Mesodermal cell (in vitro differentiated cells): Measurements from ENCODE around the gene PNPLA2.

Experiments
- H3K27ac ChIP-seq: 2 replicates; pipeline ENCODE4 v1.7.0; 2013; ENCODE audit warnings: mild to moderate bottlenecking, low read depth, low read length, moderate library complexity; ENCODE audit not compliant: severe bottlenecking
- H3K36me3 ChIP-seq: 2 replicates; pipeline ENCODE4 v1.7.1; 2013; ENCODE audit warnings: mild to moderate bottlenecking, low read length, moderate library complexity; ENCODE audit not compliant: control insufficient read depth, insufficient read depth
- H3K4me1 ChIP-seq: one replicate; pipeline ENCODE4 v1.7.1; 2013; ENCODE audit warnings: mild to moderate bottlenecking, low read length; ENCODE audit not compliant: insufficient read depth, control insufficient read depth, poor library complexity, severe bottlenecking
- H3K4me3 ChIP-seq: 2 replicates; pipeline ENCODE4 v1.7.0; 2013; ENCODE audit warnings: low read length, control low read depth, mild to moderate bottlenecking; ENCODE audit not compliant: insufficient read depth, poor library complexity, severe bottlenecking; ENCODE audit errors: extremely low read depth
- H3K9me3 ChIP-seq: 2 replicates; pipeline ENCODE4 v1.7.1; 2013; ENCODE audit warnings: mild to moderate bottlenecking, low read length, moderate library complexity; ENCODE audit not compliant: control insufficient read depth
- WGBS, 2 experiments: methylation state at CpG; one replicate each; pipeline ENCODE4 v1.1.5; 2013; ENCODE audit warnings: missing lambda C conversion rate in 2 of 2; ENCODE audit not compliant: insufficient coverage in 2 of 2; 5-methylcytosine and 5-hydroxymethylcytosine counted together

Gene PNPLA2

GRCh38 chr11:812390-812789 is 6.3 kb upstream of the PNPLA2 start:
- no peaks in the 10 kb centered on the region for H3K9me3 ChIP-seq
- no peak overlapping the region for H3K4me3 ChIP-seq
- peaks cover 6% of the 10 kb centered on the region for H3K4me1 ChIP-seq
- H3K27ac ChIP-seq = no peak overlapping the region
- WGBS, 2 experiments = 93 to 100% methylated on average over 2 to 3 of the region's 3 CpGs
- peaks cover 43% of the 10 kb centered on the region for H3K36me3 ChIP-seq

- Histone ChIP-seq H3K4me1 (peaks cover 6% of the 10 kb centered on the region), H3K4me3 (no peak overlapping the region), H3K36me3 (peaks cover 43% of the 10 kb centered on the region), H3K27ac (no peak overlapping the region), H3K9me3 (no peaks in the 10 kb centered on the region)
- WGBS, 2 experiments = 95 to 98% methylated on average over 4 to 6 of the region's 6 CpGs
These were observed 5.7 kb upstream of the PNPLA2 start for GRCh38 chr11:813072-813455.

GRCh38 chr11:813456-814096 is 5.1 kb upstream of the PNPLA2 start:
- no peaks in the 10 kb centered on the region for H3K9me3 ChIP-seq
- peaks cover 43% of the 10 kb centered on the region for H3K36me3 ChIP-seq
- no peak overlapping the region for H3K27ac ChIP-seq
- H3K4me3 ChIP-seq = no peak overlapping the region
- peaks cover 6% of the 10 kb centered on the region for H3K4me1 ChIP-seq
- 95 to 100% methylated on average over 4 to 7 of the region's 9 CpGs for WGBS, 2 experiments

- Histone ChIP-seq H3K27ac (no peak overlapping the region), H3K9me3 (no peaks in the 10 kb centered on the region), H3K4me3 (no peak overlapping the region), H3K4me1 (peaks cover 15% of the 10 kb centered on the region), H3K36me3 (peaks cover 40% of the 10 kb centered on the region)
- 92 to 93% methylated on average over 7 to 10 of the region's 11 CpGs for WGBS, 2 experiments
These were observed 2.9 kb upstream of the PNPLA2 start for GRCh38 chr11:815675-816432.

- H3K36me3 ChIP-seq = peaks cover 36% of the 10 kb centered on the region
- peaks cover 12% of the 10 kb centered on the region for H3K4me1 ChIP-seq
- no peak overlapping the region for H3K4me3 ChIP-seq
- no peaks in the 10 kb centered on the region for H3K9me3 ChIP-seq
- 69 to 71% methylated on average over 5 to 6 of the region's 11 CpGs for WGBS, 2 experiments
- H3K27ac ChIP-seq = no peak overlapping the region
These were observed 2.3 kb upstream of the PNPLA2 start for GRCh38 chr11:816433-816779.

- 3 to 5% methylated on average over 63 to 78 of the region's 96 CpGs for WGBS, 2 experiments
- Histone ChIP-seq H3K27ac (peak overlapping the region; percentile 36), H3K4me3 (peak overlapping the region; percentile 71), H3K9me3 (no peaks in the 10 kb centered on the region), H3K4me1 (peaks cover 11% of the 10 kb centered on the region), H3K36me3 (peaks cover 27% of the 10 kb centered on the region)
These were observed 616 bp downstream of the PNPLA2 start for GRCh38 chr11:819129-819931.

- H3K27ac ChIP-seq = peak overlapping the region; percentile 36
- peaks cover 31% of the 10 kb centered on the region for H3K36me3 ChIP-seq
- peaks cover 11% of the 10 kb centered on the region for H3K4me1 ChIP-seq
- 10 to 12% methylated on average over 42 to 44 of the region's 47 CpGs for WGBS, 2 experiments
- peak overlapping the region; percentile 71 for H3K4me3 ChIP-seq
- H3K9me3 ChIP-seq = no peaks in the 10 kb centered on the region
These were observed 1.4 kb downstream of the PNPLA2 start for GRCh38 chr11:819943-820649.

GRCh38 chr11:820655-821511 is 2.2 kb downstream of the PNPLA2 start:
- peaks cover 26% of the 10 kb centered on the region for H3K36me3 ChIP-seq
- WGBS, 2 experiments = 88 to 91% methylated on average over 9 to 11 of the region's 11 CpGs
- peaks cover 11% of the 10 kb centered on the region for H3K4me1 ChIP-seq
- H3K9me3 ChIP-seq = no peaks in the 10 kb centered on the region
- H3K4me3 ChIP-seq = peak overlapping the region; percentile 71
- no peak overlapping the region for H3K27ac ChIP-seq

GRCh38 chr11:821512-822371 is 3.0 kb downstream of the PNPLA2 start:
- peaks cover 26% of the 10 kb centered on the region for H3K36me3 ChIP-seq
- no peak overlapping the region for H3K4me3 ChIP-seq
- H3K9me3 ChIP-seq = no peaks in the 10 kb centered on the region
- H3K4me1 ChIP-seq = peaks cover 15% of the 10 kb centered on the region
- WGBS, 2 experiments = 88 to 94% methylated on average over 7 to 17 of the region's 22 CpGs
- H3K27ac ChIP-seq = no peak overlapping the region
